ENCODE results near the gene CD27.
"Not testable (repeated sequence)": the region's sequence is repeated elsewhere in the genome, so short reads cannot be mapped to it uniquely, and the experiment has no call there.

The CD27 gene

DNA sequence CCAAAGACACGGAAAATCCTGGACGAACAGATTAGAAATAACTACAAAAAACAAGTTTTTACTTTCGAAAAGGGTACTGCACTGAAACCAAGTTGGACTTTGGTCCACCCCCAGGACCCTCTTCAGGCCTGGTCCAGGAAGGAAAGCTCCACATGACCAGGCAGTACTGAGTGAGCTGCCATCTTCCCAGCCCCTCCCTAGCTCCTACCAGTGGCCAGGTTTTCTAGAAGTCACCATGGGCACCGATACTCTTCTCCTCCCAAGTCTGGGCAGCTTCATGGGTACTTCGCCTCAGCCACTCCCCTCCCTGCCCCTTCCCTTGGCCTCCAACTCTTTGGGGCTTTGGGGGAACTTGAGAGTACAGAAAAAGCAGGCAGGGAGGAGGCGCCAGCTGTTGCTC lies 19.1 kb downstream of the CD27 start:
- Histone ChIP-seq H2AFZ (ENCODE audit: low read length, unreplicated experiment) (no peak overlapping the region), H3K36me3 (ENCODE audit: insufficient read depth, low read length) (peaks cover 19% of the 10 kb centered on the region), H3K27me3 (ENCODE audit: insufficient read depth, low read length) (no peaks in the 10 kb centered on the region), H3K4me1 (ENCODE audit: control insufficient read depth, insufficient read depth, low read length, unreplicated experiment) (peaks cover 11% of the 10 kb centered on the region), H3K27ac (ENCODE audit: low read depth, low read length) (no peak overlapping the region), H3K4me3 (ENCODE audit: low read depth, low read length) (no peak overlapping the region), H3K79me2 (ENCODE audit: control insufficient read depth, insufficient read depth, low read length, unreplicated experiment) (peaks cover 12% of the 10 kb centered on the region)

DNA sequence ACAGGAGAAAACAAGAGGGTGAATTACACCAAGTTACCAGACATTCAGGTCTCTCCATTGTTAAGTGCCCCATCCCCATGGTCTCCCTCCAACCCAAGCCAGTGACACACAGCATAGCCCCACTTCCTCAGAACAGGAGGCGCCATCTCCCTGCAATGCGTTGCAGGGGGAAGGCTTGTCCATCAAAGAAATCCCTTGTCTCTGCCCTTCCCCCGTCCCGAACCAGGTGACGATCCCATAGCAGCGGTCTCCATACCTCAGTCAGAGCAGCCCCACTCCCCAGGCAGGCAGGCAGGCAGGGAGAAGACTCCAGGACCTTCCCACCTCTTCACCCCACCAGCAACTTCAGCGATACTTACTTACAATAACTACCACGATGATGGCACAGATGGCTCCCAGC lies 19.8 kb downstream of the CD27 start:
- Histone ChIP-seq H3K36me3 (ENCODE audit: insufficient read depth, low read length) (peaks cover 15% of the 10 kb centered on the region), H3K79me2 (ENCODE audit: control insufficient read depth, insufficient read depth, low read length, unreplicated experiment) (peaks cover 19% of the 10 kb centered on the region), H3K27ac (ENCODE audit: low read depth, low read length) (no peak overlapping the region), H2AFZ (ENCODE audit: low read length, unreplicated experiment) (no peak overlapping the region), H3K4me1 (ENCODE audit: control insufficient read depth, insufficient read depth, low read length, unreplicated experiment) (peaks cover 18% of the 10 kb centered on the region), H3K4me3 (ENCODE audit: low read depth, low read length) (no peak overlapping the region), H3K27me3 (ENCODE audit: insufficient read depth, low read length) (no peaks in the 10 kb centered on the region)

DNA sequence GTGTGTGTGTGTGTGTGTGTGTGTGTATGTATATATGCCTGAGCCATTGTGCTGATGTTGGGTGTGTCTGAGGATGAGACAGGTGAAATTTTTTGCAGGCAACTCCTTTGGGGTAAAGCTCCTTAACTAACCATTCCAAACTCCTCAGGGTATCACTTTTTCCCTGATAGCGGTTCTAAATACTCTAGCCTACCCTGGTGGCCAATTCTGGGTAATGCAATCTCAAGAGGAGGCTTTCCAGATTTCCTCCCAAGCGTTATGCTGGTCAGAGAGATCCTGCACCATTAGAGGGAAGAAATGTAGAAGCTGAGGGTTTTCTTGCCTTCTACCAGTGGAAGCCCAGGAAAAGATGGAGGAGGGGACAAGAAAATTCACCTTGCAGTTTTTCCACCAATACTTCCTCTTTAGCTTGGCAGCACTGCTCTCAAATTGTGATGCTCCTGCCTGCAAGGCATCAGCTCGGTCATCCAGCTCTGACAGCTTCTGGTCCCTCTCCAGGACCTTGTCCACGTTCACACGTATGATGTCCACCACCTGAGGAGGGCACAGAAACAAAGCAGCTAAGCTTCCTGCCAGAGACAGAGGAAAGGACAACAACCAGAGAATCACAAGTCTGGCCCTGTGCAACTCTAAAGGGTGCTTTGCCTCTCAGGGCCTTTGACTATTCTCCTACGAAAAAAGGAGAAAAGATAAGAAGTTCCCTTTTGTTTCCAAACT lies 20.9 kb downstream of the CD27 start:
- Histone ChIP-seq H3K79me2 (ENCODE audit: control insufficient read depth, insufficient read depth, low read length, unreplicated experiment) (peaks cover 26% of the 10 kb centered on the region), H3K36me3 (ENCODE audit: insufficient read depth, low read length) (peaks cover 15% of the 10 kb centered on the region), H2AFZ (ENCODE audit: low read length, unreplicated experiment) (no peak overlapping the region), H3K4me1 (ENCODE audit: control insufficient read depth, insufficient read depth, low read length, unreplicated experiment) (peaks cover 18% of the 10 kb centered on the region), H3K4me3 (ENCODE audit: low read depth, low read length) (no peak overlapping the region), H3K27me3 (ENCODE audit: insufficient read depth, low read length) (no peaks in the 10 kb centered on the region), H3K27ac (ENCODE audit: low read depth, low read length) (no peak overlapping the region)

DNA sequence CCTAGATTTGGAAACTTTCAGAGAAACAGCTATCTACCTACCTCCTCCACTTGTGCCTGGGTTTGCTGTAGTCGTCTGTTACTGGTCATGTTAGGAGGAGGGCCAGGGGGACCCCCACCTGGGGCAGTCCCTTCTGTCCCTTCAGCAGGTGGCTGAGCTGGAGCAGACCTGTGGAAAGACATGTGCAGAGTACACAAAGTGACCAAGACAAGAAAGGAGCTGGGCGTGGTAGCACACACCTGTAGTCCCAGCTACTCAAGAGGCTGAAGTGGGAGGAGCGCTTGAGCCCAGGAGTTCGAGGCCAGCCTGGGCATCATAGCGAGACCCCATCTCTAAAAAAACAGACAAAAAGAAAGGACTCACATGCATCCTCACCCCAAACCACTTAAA lies 21.4 kb downstream of the CD27 start:
- no peak overlapping the region for H3K4me3 ChIP-seq (ENCODE audit: low read depth, low read length)
- peaks cover 26% of the 10 kb centered on the region for H3K79me2 ChIP-seq (ENCODE audit: control insufficient read depth, insufficient read depth, low read length, unreplicated experiment)
- no peak overlapping the region for H2AFZ ChIP-seq (ENCODE audit: low read length, unreplicated experiment)
- peaks cover 19% of the 10 kb centered on the region for H3K4me1 ChIP-seq (ENCODE audit: control insufficient read depth, insufficient read depth, low read length, unreplicated experiment)
- H3K27me3 ChIP-seq (ENCODE audit: insufficient read depth, low read length): no peaks in the 10 kb centered on the region
- H3K27ac ChIP-seq (ENCODE audit: low read depth, low read length): no peak overlapping the region
- H3K36me3 ChIP-seq (ENCODE audit: insufficient read depth, low read length): peaks cover 13% of the 10 kb centered on the region

DNA sequence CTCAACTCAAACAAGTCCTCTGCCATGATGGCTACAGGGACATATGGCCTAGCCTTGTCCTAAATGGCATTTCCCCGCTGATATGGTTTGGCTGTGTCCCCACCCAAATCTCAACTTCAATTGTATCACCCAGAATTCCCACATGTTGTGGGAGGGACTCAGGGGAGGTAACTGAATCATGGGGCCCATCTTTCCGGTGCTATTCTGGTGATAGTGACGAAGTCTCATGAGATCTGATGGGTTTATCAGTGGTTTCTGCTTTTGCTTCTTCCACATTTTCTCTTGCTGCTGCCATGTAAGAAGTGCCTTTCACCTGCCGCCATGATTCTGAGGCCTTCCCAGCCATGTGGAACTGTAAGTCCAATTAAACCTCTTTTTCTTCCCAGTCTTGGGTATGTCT lies 22.0 kb downstream of the CD27 start:
- Histone ChIP-seq H3K4me1 (ENCODE audit: control insufficient read depth, insufficient read depth, low read length, unreplicated experiment) (peaks cover 24% of the 10 kb centered on the region), H3K36me3 (ENCODE audit: insufficient read depth, low read length) (peaks cover 12% of the 10 kb centered on the region), H3K79me2 (ENCODE audit: control insufficient read depth, insufficient read depth, low read length, unreplicated experiment) (peaks cover 26% of the 10 kb centered on the region)
- not testable (repeated sequence) for H2AFZ ChIP-seq (ENCODE audit: low read length, unreplicated experiment); H3K4me3 ChIP-seq (ENCODE audit: low read depth, low read length); H3K27me3 ChIP-seq (ENCODE audit: insufficient read depth, low read length); H3K27ac ChIP-seq (ENCODE audit: low read depth, low read length)

DNA sequence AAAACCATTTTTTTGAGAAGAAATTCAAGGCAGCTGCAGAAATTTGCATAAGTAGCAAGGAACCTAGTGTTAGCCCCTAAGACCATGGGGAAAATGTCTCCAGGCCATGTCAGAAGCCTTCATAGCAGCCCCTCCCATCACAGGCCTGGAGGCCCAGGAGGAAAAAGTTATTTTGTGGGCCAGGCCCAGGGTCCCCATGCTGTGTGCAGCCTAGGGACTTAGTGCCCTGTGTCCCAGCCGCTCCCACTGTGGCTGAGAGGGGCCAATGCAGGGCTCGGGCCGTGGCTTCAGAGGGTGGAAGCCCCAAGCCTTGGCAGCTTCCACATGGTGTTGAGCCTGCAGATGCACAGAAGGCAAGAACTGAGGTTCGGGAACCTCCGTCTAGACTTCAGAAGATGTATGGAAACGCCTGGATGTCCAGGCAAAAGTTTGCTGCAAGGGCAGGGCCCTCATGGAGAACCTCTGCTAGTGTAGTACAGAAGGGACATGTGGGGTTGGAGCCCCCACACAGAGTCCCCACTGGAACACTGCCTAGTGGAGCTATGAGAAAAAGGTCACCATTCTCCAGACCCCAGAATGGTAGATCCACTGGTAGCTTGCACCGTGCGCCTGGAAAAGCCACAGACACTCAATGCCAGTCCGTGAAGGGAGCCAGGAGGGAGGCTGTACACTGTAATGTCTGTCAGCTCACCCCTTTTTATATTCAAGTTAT lies 23.0 kb downstream of the CD27 start:
- Histone ChIP-seq H3K4me1 (ENCODE audit: control insufficient read depth, insufficient read depth, low read length, unreplicated experiment) (peaks cover 27% of the 10 kb centered on the region), H3K79me2 (ENCODE audit: control insufficient read depth, insufficient read depth, low read length, unreplicated experiment) (peaks cover 26% of the 10 kb centered on the region)
- H3K36me3 ChIP-seq (ENCODE audit: insufficient read depth, low read length); H3K27me3 ChIP-seq (ENCODE audit: insufficient read depth, low read length); H2AFZ ChIP-seq (ENCODE audit: low read length, unreplicated experiment); H3K4me3 ChIP-seq (ENCODE audit: low read depth, low read length); H3K27ac ChIP-seq (ENCODE audit: low read depth, low read length): not testable (repeated sequence)

DNA sequence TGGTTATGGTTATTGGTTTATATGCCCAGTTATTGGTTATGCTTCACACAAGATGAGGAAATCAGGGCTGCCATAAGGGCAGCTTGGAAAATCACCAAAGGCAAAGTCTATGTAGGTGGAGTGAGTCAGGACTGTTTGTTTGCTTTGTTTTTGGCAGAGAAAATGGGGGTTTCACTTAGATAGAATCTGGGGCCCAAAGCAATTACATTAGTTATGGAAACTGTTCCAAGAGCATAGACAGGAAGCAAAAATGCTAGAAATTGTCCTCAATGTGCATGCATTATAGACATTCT lies 23.5 kb downstream of the CD27 start:
- Histone ChIP-seq H3K27me3 (ENCODE audit: insufficient read depth, low read length) (no peaks in the 10 kb centered on the region), H3K4me1 (ENCODE audit: control insufficient read depth, insufficient read depth, low read length, unreplicated experiment) (peaks cover 27% of the 10 kb centered on the region), H2AFZ (ENCODE audit: low read length, unreplicated experiment) (no peak overlapping the region), H3K4me3 (ENCODE audit: low read depth, low read length) (peak overlapping the region; percentile 95; the same call in 1 of the 2 replicates), H3K36me3 (ENCODE audit: insufficient read depth, low read length) (peaks cover 5% of the 10 kb centered on the region; the same call in 1 of the 2 replicates), H3K27ac (ENCODE audit: low read depth, low read length) (no peak overlapping the region), H3K79me2 (ENCODE audit: control insufficient read depth, insufficient read depth, low read length, unreplicated experiment) (peaks cover 26% of the 10 kb centered on the region)

DNA sequence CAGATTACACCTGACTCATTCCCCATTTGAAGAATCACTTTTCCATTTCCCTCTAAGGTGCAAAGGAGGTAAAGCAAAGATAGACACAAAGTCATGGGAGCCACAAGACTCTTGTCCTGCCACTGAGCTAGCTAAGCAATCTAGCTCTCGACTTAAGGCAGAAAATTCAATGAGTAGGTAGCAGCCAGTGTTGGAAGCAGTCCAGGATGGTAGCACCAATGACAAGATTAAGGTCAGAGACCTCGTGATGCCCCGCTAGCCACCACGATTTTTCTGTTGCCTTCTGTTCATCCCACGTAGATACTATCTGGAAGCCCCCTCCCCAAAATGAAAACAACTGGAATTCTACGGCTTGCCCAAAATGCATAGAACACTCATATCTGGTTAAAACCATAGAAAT lies 24.3 kb downstream of the CD27 start:
- H3K27ac ChIP-seq (ENCODE audit: low read depth, low read length): no peak overlapping the region
- H3K4me1 ChIP-seq (ENCODE audit: control insufficient read depth, insufficient read depth, low read length, unreplicated experiment): peaks cover 27% of the 10 kb centered on the region
- no peaks in the 10 kb centered on the region for H3K27me3 ChIP-seq (ENCODE audit: insufficient read depth, low read length)
- H3K4me3 ChIP-seq (ENCODE audit: low read depth, low read length): peak overlapping the region; percentile 95
- H3K79me2 ChIP-seq (ENCODE audit: control insufficient read depth, insufficient read depth, low read length, unreplicated experiment): peaks cover 26% of the 10 kb centered on the region
- peaks cover 4% of the 10 kb centered on the region; the same call in 1 of the 2 replicates for H3K36me3 ChIP-seq (ENCODE audit: insufficient read depth, low read length)
- H2AFZ ChIP-seq (ENCODE audit: low read length, unreplicated experiment): no peak overlapping the region

DNA sequence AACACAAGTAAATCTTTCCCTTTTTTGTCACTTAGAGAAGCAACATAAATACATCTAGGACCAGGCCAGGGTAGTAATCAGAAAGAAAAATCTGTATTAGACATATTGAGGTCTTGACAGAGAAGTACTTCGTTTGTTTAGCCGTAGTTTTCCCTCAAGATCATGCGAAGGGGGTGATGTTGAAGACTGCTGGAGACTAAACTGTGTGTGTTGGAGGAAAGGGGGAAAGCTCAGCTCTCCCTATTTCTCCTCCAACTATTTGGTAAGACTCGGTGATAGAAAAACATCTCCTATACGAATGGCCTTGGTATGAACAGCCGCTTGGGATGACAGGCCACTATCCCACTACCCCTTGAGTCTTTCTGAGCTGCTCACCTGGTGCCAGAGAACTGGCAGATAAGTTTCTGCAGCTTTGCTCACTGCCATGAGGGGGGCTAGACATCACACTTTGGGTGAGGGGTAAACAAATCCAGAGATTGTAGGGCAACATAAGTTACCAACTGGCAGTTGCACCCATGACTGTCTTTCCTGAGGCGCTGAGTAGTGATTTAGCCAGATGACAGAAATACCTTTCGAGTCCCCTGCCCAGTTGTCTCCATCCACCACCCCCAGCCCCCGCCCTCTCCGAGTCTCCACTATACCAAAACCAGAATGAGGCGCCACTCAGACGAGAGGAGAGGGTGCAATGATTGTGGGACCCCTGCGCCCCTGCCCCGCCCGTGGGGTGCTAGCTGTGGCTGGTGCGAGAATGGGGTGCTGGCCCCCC lies 25.0 kb downstream of the CD27 start:
- Histone ChIP-seq H3K79me2 (ENCODE audit: control insufficient read depth, insufficient read depth, low read length, unreplicated experiment) (peaks cover 26% of the 10 kb centered on the region), H3K27ac (ENCODE audit: low read depth, low read length) (peak overlapping the region; percentile 69; the same call in 1 of the 2 replicates), H3K36me3 (ENCODE audit: insufficient read depth, low read length) (peaks cover 3% of the 10 kb centered on the region; the same call in 1 of the 2 replicates), H2AFZ (ENCODE audit: low read length, unreplicated experiment) (peak overlapping the region; percentile 58), H3K27me3 (ENCODE audit: insufficient read depth, low read length) (no peaks in the 10 kb centered on the region), H3K4me1 (ENCODE audit: control insufficient read depth, insufficient read depth, low read length, unreplicated experiment) (peaks cover 27% of the 10 kb centered on the region), H3K4me3 (ENCODE audit: low read depth, low read length) (peak overlapping the region; percentile 95)

DNA sequence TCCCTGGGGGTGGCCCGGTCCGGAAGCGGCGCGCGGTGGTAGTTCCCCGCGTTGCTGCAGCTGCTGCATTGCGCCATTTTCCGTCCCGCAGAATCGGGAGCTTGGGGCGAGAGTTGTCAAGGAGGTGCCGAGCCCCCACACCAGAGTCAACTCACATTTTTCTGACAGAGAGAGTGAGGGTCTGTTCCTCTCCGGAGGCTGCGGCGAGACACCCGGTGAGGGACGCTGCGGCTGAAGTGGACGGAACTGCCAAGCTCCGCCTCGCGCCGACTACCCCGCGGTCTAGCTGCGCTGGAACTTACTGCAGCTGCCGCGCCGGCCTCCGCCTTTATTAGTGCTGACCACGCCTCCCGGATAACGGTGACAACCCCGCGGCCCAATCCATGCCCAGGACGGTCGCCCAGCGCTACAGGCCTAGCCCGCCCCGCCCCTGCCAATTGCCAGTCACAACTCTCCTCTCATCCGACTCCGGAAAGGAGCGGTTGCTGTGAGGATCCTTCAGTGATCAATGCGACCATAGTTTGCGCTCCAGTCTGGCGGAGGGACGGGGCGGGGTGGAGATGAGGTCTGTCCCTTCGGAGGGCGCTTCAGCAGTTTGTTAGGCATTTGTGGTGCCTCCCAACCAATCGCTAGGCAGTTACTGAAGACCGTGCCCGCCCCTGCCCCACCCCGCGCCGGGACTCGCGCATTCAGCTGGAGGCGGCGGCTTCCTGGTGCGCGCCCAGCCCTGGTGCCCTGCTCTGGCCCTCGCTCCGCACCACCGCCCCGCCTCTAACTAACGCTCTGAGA lies 25.8 kb downstream of the CD27 start, which contains the start of gene VAMP1:
Gene VAMP1 (minus strand): TSS at position 303 of the 789 bp plus-strand sequence. CDS start 146 bp downstream, at position 157.
- H3K79me2 ChIP-seq (ENCODE audit: control insufficient read depth, insufficient read depth, low read length, unreplicated experiment): peaks cover 26% of the 10 kb centered on the region
- H3K4me1 ChIP-seq (ENCODE audit: control insufficient read depth, insufficient read depth, low read length, unreplicated experiment): peaks cover 27% of the 10 kb centered on the region
- no peaks in the 10 kb centered on the region for H3K27me3 ChIP-seq (ENCODE audit: insufficient read depth, low read length)
- peak within 1 kb of the TSS; percentile 95 for H3K4me3 ChIP-seq (ENCODE audit: low read depth, low read length)
- peak within 1 kb of the TSS; percentile 66 for H2AFZ ChIP-seq (ENCODE audit: low read length, unreplicated experiment)
- H3K27ac ChIP-seq (ENCODE audit: low read depth, low read length): peak within 1 kb of the TSS; percentile 69
- H3K36me3 ChIP-seq (ENCODE audit: insufficient read depth, low read length): no peaks in the 10 kb centered on the region

Data from ACC112 (cell line).